T-helper 1 cell treated with Interleukin-12 subunit alpha and Interleukin-12 subunit beta and Interleukin-4 antibody, amounts not matched to agents 30 μg/mL and 1 μg/mL, for 36 hours (primary cell): Measurements from ENCODE around the gene FMN1.
A peak's percentile ranks its signal among the peaks of the same experiment; 100 is the strongest.

Experiments used
- H3K27ac Mint-ChIP-seq: one replicate; pipeline ENCODE4 v1.8.0; 2021; ENCODE audit warnings: mild to moderate bottlenecking, mixed read lengths
- H3K27me3 Mint-ChIP-seq: one replicate; pipeline ENCODE4 v1.8.0; 2021; ENCODE audit warnings: low read depth, mixed read lengths
- H3K36me3 Mint-ChIP-seq: one replicate; pipeline ENCODE4 v1.8.0; 2021; ENCODE audit warnings: low read depth, mixed read lengths
- H3K4me1 Mint-ChIP-seq: one replicate; pipeline ENCODE4 v1.8.0; 2021; ENCODE audit warnings: low read depth, mixed read lengths
- H3K4me3 Mint-ChIP-seq: one replicate; pipeline ENCODE4 v1.8.0; 2021; ENCODE audit warnings: mild to moderate bottlenecking, moderate library complexity, mixed read lengths
- H3K9me3 Mint-ChIP-seq: one replicate; pipeline ENCODE4 v1.8.0; 2021; ENCODE audit warnings: mixed read lengths

FMN1 gene, protein sequence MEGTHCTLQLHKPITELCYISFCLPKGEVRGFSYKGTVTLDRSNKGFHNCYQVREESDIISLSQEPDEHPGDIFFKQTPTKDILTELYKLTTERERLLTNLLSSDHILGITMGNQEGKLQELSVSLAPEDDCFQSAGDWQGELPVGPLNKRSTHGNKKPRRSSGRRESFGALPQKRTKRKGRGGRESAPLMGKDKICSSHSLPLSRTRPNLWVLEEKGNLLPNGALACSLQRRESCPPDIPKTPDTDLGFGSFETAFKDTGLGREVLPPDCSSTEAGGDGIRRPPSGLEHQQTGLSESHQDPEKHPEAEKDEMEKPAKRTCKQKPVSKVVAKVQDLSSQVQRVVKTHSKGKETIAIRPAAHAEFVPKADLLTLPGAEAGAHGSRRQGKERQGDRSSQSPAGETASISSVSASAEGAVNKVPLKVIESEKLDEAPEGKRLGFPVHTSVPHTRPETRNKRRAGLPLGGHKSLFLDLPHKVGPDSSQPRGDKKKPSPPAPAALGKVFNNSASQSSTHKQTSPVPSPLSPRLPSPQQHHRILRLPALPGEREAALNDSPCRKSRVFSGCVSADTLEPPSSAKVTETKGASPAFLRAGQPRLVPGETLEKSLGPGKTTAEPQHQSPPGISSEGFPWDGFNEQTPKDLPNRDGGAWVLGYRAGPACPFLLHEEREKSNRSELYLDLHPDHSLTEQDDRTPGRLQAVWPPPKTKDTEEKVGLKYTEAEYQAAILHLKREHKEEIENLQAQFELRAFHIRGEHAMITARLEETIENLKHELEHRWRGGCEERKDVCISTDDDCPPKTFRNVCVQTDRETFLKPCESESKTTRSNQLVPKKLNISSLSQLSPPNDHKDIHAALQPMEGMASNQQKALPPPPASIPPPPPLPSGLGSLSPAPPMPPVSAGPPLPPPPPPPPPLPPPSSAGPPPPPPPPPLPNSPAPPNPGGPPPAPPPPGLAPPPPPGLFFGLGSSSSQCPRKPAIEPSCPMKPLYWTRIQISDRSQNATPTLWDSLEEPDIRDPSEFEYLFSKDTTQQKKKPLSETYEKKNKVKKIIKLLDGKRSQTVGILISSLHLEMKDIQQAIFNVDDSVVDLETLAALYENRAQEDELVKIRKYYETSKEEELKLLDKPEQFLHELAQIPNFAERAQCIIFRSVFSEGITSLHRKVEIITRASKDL (N-terminal part only)

DNA sequence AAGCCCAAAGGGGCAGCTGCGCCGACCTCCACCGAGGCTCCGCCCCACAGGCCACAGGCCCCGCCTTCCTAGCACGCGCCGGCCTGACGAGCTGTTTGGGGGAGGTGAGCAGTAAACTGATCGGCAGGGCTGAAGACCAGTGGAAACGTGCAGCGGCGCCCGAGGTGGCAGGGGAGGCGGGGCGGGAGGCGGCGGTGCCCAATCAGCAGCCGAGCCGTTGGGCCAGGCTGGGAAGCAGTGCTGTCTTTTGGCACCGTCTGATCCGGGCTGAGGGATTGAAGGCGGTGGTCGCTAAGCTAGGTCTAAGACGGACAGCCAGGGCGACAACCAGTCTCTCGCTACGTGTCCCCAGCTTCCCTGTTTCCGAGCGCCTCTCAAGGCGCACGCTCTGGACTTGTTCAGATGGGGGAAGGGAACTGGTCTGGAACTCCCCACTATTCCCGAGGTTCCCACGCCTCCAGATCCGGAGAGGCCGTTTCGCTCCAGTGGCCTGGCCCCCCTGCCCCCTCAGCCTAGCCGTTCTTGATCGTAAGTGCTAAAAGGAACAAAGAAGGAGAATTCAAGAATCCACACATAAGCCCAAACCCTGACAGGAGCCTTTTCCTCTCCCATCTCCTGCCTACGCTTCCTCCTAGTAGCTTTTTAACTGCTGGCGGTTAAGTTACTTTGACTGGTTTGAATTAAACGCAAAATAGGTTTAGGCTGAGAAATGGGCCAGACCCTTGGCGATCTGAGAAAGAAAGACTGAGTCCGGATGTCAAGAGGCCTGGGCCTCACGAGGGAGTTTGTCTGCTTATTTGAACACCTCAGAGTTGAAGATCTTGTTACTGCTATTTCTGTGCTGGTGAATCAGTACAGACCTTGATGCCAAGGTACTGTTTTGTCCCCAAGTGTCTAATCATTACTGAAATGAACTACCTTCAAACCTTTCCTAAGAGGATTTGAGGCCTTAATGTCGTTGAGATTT lies at the start of gene FMN1:
Gene FMN1, minus strand, starts transcription at position 11 of the 967 bp plus-strand sequence. CDS start 39,800 bp downstream, outside the sequence.
- H3K4me1 Mint-ChIP-seq, result peaks cover 9% of the 10 kb centered on the region
- H3K27me3 Mint-ChIP-seq, result peaks cover 51% of the 10 kb centered on the region
- H3K27ac Mint-ChIP-seq, result peak within 1 kb of the TSS; percentile 58
- H3K4me3 Mint-ChIP-seq, result peak within 1 kb of the TSS; percentile 66
- H3K36me3 Mint-ChIP-seq, result no peaks in the 10 kb centered on the region
- H3K9me3 Mint-ChIP-seq, result no peaks in the 10 kb centered on the region

DNA sequence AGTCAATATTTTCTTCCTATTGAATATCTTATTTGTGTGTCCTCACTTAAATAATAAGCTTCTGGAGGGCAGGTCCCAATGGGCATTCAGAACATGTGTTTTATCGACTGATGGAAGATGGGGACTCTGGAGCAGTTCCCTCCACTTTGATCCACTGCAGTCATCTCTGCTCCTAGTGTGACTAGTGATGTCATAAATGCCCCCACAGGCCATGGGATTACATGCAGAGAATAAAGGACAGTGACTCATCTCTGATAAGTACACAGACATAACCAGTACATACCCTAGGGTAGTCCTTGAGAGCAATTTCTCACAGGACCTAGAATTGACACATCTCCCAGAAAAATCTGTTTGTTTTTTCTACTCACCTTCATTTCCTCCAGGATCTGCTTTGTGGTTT lies 49.4 kb upstream of the FMN1 start:
- H3K27me3 Mint-ChIP-seq, result no peaks in the 10 kb centered on the region
- H3K36me3 Mint-ChIP-seq, result no peaks in the 10 kb centered on the region
- H3K4me3 Mint-ChIP-seq, result no peak overlapping the region
- H3K4me1 Mint-ChIP-seq, result peaks cover 1% of the 10 kb centered on the region
- no peaks in the 10 kb centered on the region for H3K9me3 Mint-ChIP-seq
- H3K27ac Mint-ChIP-seq, result no peak overlapping the region

DNA sequence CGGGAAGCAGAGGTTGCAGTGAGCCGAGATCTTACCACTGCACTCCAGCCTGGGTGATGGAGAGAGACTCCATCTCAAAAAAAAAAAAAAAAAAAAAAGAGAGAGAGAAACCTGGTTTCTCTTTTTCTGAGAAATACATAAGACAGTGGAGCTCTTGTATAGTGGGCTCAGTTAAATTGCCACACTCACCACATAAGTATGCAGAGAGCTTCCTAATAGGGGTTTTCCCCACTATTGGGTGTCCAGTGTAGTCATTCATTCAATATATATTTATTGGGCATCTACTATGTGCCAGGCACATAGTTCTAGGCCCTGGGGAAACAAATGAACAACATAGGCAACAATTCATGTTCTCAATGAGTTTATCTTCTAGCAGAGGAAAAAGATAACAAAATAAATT lies 48.9 kb upstream of the FMN1 start:
- H3K4me3 Mint-ChIP-seq, result no peak overlapping the region
- peaks cover 1% of the 10 kb centered on the region for H3K4me1 Mint-ChIP-seq
- no peaks in the 10 kb centered on the region for H3K9me3 Mint-ChIP-seq
- H3K27me3 Mint-ChIP-seq, result no peaks in the 10 kb centered on the region
- no peaks in the 10 kb centered on the region for H3K36me3 Mint-ChIP-seq
- no peak overlapping the region for H3K27ac Mint-ChIP-seq

DNA sequence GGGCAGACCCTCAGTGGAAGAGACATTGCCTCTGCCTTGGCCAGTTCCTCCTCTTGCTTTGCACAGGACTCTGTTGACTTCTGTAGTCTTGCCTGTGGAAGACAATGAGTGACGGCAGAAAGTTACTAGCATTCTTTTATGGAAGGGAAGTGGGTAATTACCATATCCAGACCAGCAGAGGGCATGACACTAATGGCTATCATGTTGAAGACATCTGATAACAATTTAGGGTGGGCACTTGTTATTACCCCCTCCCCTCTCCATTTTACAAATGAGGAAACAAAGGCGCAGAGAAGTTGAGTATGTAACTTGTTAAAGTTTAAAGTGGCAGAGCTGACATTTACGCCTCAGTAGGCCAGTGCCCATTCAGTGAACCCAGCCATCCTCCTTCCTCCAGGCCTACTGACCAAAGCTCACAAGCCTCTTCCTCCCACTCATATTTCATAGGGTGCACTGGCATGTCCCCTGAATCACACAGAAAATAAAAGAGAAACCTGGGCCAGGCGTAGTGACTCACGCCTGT lies 48.2 kb upstream of the FMN1 start:
- Mint-ChIP-seq H3K27ac (no peak overlapping the region), H3K27me3 (no peaks in the 10 kb centered on the region), H3K4me1 (peaks cover 1% of the 10 kb centered on the region), H3K9me3 (no peaks in the 10 kb centered on the region), H3K36me3 (no peaks in the 10 kb centered on the region), H3K4me3 (no peak overlapping the region)

DNA sequence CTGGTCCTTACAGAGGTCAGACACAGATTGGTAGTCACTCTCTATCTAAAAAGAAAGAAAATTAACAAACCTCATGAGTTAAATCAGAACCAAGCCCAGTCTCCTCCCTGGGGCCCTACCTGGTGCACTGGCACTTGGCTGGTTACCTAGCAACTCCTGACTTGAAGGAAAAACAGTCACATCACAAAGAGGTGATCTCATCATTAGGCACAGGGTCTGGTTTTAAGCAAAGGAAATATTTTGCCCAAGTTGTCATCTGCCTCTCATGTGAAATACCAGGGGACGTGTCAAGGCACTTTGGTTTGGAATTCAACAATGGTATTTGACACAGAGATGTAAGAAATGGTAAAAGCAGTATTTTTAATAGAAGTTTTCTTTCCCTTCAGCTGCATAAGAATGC lies 47.7 kb upstream of the FMN1 start:
- Mint-ChIP-seq H3K27ac (no peak overlapping the region), H3K27me3 (no peaks in the 10 kb centered on the region), H3K4me3 (no peak overlapping the region), H3K9me3 (no peaks in the 10 kb centered on the region), H3K36me3 (no peaks in the 10 kb centered on the region), H3K4me1 (peaks cover 1% of the 10 kb centered on the region)

DNA sequence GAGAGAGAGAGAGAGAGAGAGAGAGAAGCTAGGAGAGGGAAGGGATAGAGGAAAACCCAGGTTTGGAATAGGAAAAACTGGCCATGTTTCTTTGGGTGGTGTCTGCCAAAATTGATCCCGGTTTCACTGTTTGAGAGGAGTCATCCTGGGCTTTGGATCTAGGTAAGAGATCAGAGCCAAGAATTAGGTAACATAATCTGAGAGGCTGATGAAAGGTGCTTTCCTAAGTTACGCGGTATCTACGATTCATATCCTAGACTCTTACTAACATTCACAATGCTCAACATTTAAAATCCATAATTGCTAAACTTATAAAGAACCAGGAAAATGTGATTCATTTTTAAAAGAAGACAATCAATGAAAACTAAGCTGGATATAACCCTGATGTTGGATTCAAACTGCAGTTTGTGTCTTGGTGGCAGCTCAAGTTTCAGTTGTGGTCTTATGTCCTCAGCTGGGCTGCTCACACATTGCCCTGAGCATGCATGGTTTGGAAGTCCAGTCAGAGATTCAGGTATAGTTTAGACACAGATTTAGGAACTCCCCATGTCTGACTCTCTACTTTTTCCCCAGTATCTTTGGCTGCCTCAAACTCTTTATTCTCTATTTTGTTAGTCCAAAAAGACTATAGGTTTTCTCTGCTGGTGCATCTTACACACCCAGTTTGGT lies 42.5 kb upstream of the FMN1 start:
- H3K27me3 Mint-ChIP-seq, result peaks cover 9% of the 10 kb centered on the region
- no peaks in the 10 kb centered on the region for H3K36me3 Mint-ChIP-seq

DNA sequence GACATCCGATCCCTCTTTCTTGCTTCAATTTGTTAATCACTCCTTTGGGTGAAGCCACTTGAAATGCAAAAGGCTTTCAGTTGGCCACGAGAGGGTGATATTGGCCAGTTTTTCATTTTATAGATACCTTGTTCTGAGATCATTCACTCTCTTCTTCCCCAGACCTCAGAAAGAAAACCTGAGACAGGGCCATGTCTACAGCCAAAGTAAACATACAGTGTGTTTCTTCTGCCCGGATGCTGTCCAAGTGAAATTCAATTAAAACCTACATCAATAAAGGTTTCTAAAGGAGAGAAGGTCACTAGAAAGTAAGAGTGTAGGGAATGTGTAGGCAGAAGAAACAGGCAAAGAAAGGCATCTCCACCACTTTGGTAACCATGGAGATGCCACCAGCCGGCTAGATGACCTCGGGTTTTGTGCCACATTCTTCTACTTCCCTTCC lies 39.5 kb upstream of the FMN1 start:
- no peaks in the 10 kb centered on the region for H3K9me3 Mint-ChIP-seq
- no peak overlapping the region for H3K27ac Mint-ChIP-seq
- no peaks in the 10 kb centered on the region for H3K4me1 Mint-ChIP-seq
- peaks cover 9% of the 10 kb centered on the region for H3K27me3 Mint-ChIP-seq
- no peaks in the 10 kb centered on the region for H3K36me3 Mint-ChIP-seq
- H3K4me3 Mint-ChIP-seq, result no peak overlapping the region

More for the DNA sequence above, 42.5 kb upstream of the FMN1 start:
- H3K27ac Mint-ChIP-seq, result no peak overlapping the region
- no peak overlapping the region for H3K4me3 Mint-ChIP-seq
- no peaks in the 10 kb centered on the region for H3K9me3 Mint-ChIP-seq
- H3K4me1 Mint-ChIP-seq, result no peaks in the 10 kb centered on the region

DNA sequence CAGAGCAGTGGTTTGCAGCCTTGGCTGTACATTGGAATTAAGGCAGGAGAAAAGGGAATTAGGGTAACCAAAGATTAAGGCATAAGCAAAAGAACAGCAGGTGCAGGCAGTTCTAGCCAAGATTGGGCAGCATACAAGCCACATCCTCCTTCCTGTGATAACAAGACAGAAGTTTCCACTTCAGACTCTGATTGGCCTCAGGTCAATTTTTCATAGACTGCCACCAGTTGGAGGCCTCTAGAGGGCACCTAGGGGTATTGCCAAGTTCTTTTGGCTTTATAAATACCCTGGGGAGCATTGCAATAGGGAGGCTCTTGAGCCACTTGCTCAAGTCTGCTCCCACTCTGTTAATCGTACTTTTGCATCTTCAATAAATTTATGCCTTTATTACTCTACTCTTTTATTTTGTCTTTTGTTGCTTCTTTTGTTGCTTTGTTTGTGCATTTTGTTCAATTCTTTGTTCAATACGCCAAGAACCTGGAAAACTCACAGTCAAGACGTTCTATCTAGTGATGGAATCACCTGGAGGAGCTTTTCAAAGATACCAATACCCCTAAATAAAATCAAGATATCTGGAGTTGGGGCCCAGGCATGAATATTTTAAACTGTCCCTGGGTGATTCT lies 32.2 kb upstream of the FMN1 start:
- H3K4me1 Mint-ChIP-seq, result peaks cover 2% of the 10 kb centered on the region
- no peak overlapping the region for H3K4me3 Mint-ChIP-seq
- H3K9me3 Mint-ChIP-seq, result no peaks in the 10 kb centered on the region
- H3K27ac Mint-ChIP-seq, result no peak overlapping the region
- H3K36me3 Mint-ChIP-seq, result no peaks in the 10 kb centered on the region
- H3K27me3 Mint-ChIP-seq, result peaks cover 13% of the 10 kb centered on the region

DNA sequence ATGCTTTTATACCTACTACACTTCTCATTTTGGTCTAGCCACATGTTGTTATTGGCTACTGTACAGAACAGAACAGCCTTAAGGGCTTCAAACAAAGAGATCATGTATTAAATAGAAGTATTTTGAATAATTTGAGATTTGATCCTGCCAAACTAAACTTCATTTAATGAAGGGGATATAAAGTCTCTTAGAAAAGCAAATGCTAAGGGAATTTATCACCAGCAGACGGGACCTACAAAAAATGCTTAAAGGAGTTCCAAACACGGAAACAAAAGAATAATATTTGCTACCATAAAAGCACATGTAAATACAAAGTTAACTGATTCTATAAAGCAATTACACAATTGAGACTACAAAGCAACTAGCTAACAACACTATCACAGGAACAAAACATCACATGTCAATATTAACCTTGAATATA lies 23.6 kb upstream of the FMN1 start:
- Mint-ChIP-seq H3K4me1 (no peaks in the 10 kb centered on the region), H3K9me3 (no peaks in the 10 kb centered on the region), H3K36me3 (no peaks in the 10 kb centered on the region), H3K27me3 (peaks cover 15% of the 10 kb centered on the region), H3K4me3 (no peak overlapping the region), H3K27ac (no peak overlapping the region)

DNA sequence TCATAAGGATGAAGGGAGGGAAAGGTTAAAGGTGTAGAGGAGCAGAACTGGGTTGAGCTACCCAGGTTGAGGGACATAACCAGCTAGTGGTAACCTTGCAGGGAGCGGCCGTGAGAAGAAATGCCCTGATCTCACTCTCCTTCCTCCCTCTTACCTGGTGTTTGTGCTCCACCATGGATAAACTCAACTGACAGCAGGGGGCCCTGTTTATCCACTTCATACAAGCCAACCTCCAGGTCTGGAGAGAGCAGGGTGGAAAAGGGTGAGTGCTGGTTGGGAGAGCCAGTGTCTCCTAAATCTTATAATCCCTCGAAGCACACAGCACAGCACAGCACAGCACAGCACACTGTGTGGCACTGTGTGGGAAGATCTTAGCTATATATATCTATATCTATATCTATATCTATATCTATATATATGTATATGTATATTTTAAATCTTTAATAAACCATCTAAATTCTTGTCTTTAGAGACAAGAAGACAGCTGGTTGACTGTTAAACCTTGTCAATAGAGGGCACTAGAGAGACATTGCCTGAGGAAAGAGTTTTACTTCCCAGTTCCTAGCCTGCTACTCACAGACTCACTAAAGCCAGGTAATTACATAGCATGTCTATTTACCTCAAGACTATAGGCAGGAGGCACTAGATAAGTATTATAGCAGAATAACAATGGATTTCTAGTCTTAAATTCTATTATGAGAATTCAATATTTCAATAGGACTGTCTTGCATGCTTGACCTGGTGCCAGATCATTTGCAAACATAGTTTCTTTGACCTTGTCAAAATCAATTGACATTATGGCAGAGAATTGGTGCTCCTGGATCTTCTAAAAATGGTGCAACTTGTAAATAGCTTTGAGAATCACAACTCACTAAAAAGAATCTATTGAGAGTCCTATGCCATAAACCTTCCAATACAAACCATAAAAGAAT lies 21.7 kb upstream of the FMN1 start:
- Mint-ChIP-seq H3K27me3 (peaks cover 2% of the 10 kb centered on the region), H3K36me3 (no peaks in the 10 kb centered on the region), H3K4me1 (no peaks in the 10 kb centered on the region), H3K27ac (no peak overlapping the region), H3K9me3 (no peaks in the 10 kb centered on the region), H3K4me3 (no peak overlapping the region)

DNA sequence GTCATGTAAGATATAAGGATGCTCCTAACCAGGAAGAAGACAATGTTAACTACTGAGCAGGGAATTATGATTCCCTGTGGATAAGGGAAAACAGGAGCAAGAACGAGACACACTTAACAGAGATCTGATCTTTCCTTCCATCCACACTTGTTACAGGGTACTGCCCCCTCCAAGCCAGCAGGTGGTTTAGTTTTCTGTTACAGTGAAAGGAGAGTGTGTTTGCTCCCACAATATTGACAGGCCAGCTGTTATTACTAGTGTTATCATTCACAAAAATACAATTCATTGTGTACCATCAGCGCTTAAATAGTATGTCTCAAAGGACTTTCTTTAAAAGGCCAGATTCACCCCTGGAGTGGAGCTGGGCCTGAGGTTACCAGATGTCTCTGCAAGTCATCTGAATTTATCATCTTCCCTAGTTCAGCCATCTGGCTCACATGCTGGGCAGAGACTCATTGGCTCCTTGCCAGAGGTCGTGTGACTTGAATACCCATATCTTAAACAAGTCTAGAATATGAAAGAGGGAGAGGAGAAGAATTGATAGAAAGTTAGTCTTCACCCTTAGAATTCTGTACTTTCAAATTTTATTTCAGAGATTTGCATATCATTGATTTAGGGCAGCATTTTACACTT lies 16.8 kb upstream of the FMN1 start:
- Mint-ChIP-seq H3K27ac (no peak overlapping the region), H3K4me1 (no peaks in the 10 kb centered on the region), H3K9me3 (peaks cover 9% of the 10 kb centered on the region), H3K4me3 (no peak overlapping the region), H3K36me3 (no peaks in the 10 kb centered on the region), H3K27me3 (peaks cover 4% of the 10 kb centered on the region)
